HL-60 (cell line): Measurements from ENCODE around the gene PRICKLE4.

Experiments used
- GABPA ChIP-seq: IDR thresholded peaks from 2 replicates; pipeline ENCODE4 v1.6.1; 2012; ENCODE audit warnings: low read depth
- POLR2AphosphoS5 ChIP-seq: IDR thresholded peaks from 2 replicates; pipeline ENCODE4 v1.6.1; 2012; ENCODE audit warnings: low read depth
- TF ChIP-seq, protein P1 (sequence below): IDR thresholded peaks from 2 replicates; pipeline ENCODE4 v1.6.1; 2012; ENCODE audit warnings: low read depth; ENCODE audit not compliant: insufficient replicate concordance
- TF ChIP-seq, protein P2 (sequence below): IDR thresholded peaks from one replicate; pipeline ENCODE4 v1.5.1; 2011; ENCODE audit warnings: low read length, control low read depth, inconsistent platforms; ENCODE audit not compliant: insufficient read depth

DNA sequence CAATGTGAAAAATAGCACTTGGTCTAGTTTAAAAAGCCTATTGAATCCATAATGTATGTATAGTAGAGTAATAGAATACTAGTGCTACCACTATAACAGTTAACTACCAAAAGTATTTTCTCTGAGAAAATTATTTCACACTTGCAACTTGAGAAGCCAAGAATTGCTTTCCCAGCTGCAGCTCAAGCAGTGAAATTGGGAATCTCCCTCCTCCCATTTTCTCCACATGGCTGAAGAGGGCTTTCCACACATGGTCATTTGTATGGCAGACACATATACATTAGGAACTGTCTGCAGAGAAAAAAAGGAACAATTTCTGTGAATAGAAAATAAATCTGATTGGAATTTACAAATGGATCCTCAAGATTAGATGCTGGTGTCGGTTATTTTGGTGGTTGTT is 41.4 kb downstream of the PRICKLE4 start:
- TF ChIP-seq, protein P1, sequence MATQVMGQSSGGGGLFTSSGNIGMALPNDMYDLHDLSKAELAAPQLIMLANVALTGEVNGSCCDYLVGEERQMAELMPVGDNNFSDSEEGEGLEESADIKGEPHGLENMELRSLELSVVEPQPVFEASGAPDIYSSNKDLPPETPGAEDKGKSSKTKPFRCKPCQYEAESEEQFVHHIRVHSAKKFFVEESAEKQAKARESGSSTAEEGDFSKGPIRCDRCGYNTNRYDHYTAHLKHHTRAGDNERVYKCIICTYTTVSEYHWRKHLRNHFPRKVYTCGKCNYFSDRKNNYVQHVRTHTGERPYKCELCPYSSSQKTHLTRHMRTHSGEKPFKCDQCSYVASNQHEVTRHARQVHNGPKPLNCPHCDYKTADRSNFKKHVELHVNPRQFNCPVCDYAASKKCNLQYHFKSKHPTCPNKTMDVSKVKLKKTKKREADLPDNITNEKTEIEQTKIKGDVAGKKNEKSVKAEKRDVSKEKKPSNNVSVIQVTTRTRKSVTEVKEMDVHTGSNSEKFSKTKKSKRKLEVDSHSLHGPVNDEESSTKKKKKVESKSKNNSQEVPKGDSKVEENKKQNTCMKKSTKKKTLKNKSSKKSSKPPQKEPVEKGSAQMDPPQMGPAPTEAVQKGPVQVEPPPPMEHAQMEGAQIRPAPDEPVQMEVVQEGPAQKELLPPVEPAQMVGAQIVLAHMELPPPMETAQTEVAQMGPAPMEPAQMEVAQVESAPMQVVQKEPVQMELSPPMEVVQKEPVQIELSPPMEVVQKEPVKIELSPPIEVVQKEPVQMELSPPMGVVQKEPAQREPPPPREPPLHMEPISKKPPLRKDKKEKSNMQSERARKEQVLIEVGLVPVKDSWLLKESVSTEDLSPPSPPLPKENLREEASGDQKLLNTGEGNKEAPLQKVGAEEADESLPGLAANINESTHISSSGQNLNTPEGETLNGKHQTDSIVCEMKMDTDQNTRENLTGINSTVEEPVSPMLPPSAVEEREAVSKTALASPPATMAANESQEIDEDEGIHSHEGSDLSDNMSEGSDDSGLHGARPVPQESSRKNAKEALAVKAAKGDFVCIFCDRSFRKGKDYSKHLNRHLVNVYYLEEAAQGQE = no peak
- TF ChIP-seq, protein P2, sequence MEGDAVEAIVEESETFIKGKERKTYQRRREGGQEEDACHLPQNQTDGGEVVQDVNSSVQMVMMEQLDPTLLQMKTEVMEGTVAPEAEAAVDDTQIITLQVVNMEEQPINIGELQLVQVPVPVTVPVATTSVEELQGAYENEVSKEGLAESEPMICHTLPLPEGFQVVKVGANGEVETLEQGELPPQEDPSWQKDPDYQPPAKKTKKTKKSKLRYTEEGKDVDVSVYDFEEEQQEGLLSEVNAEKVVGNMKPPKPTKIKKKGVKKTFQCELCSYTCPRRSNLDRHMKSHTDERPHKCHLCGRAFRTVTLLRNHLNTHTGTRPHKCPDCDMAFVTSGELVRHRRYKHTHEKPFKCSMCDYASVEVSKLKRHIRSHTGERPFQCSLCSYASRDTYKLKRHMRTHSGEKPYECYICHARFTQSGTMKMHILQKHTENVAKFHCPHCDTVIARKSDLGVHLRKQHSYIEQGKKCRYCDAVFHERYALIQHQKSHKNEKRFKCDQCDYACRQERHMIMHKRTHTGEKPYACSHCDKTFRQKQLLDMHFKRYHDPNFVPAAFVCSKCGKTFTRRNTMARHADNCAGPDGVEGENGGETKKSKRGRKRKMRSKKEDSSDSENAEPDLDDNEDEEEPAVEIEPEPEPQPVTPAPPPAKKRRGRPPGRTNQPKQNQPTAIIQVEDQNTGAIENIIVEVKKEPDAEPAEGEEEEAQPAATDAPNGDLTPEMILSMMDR = no peak
- TF ChIP-seq GABPA = no peak
- TF ChIP-seq POLR2AphosphoS5 = no peak
